A673 (cell line): ENCODE measurements around the gene KIAA0825.

ENCODE experiments used
- EZH2 ChIP-seq: fragments of 200-600 bp; sonication (generic); IDR thresholded peaks from 2 replicates; pipeline ENCODE4 v1.6.1; 2017; ENCODE audit warnings: borderline replicate concordance, low read depth, mild to moderate bottlenecking, mixed read lengths, antibody characterized with exemption, low read length; ENCODE audit not compliant: poor library complexity, severe bottlenecking
- TF ChIP-seq, protein P1 (sequence below): fragments of 300-800, 200-600 bp; sonication (generic); conservative IDR thresholded peaks from 2 replicates; pipeline ENCODE4 v1.5.1; 2017; ENCODE audit warnings: low read depth, mild to moderate bottlenecking, antibody characterized with exemption, low read length, moderate library complexity, mixed read lengths

DNA sequence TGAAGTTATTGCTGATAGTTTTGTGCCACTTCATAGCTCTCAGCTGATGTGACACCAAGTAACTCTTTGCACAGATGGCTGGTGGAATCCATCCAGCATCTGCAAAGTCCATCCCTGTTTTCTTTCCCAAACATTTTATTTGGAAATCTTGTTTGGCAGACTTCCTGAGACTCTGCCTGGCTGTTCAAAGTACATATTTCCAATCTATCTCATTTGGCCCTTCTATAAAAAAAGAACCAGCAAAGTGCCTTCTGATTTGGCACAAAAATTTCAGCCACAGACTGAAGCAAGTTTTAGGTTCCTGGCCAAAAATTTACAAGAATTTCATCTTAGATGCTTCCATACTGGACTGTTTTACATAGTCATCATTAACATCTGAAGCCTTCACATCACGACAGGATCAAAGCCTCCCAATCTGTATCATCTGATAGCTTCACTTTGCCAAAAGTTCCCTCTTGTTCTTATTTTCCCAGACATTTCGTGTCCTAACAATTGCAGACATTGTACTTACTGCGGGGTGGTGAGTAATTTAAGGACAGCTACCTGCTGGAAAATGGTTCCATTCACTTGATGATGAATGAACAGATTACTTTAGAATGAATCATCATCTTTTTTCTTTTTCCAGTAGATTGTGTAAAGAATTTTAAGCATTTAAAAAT lies 377.3 kb downstream of the KIAA0825 start:
- TF ChIP-seq, protein P1, sequence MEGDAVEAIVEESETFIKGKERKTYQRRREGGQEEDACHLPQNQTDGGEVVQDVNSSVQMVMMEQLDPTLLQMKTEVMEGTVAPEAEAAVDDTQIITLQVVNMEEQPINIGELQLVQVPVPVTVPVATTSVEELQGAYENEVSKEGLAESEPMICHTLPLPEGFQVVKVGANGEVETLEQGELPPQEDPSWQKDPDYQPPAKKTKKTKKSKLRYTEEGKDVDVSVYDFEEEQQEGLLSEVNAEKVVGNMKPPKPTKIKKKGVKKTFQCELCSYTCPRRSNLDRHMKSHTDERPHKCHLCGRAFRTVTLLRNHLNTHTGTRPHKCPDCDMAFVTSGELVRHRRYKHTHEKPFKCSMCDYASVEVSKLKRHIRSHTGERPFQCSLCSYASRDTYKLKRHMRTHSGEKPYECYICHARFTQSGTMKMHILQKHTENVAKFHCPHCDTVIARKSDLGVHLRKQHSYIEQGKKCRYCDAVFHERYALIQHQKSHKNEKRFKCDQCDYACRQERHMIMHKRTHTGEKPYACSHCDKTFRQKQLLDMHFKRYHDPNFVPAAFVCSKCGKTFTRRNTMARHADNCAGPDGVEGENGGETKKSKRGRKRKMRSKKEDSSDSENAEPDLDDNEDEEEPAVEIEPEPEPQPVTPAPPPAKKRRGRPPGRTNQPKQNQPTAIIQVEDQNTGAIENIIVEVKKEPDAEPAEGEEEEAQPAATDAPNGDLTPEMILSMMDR: no peak
- TF ChIP-seq EZH2: no peak
